ENCODE measurements around the gene DEUP1.
"Not testable (repeated sequence)": the region's sequence is repeated elsewhere in the genome, so short reads cannot be mapped to it uniquely, and the experiment has no call there.

The DEUP1 gene

GRCh38 chr11:93359396-93359795, 28.9 kb downstream of the DEUP1 start:
- no peak for DNase-seq

GRCh38 chr11:93361435-93361834, 30.9 kb downstream of the DEUP1 start:
- no peak for DNase-seq

GRCh38 chr11:93368022-93368421, 37.5 kb downstream of the DEUP1 start:
- DNase-seq = no peak

- peak; percentile 9 for DNase-seq
Measured at GRCh38 chr11:93370260-93370659, 39.7 kb downstream of the DEUP1 start.

GRCh38 chr11:93389737-93390136, 59.2 kb downstream of the DEUP1 start:
- no peak for DNase-seq

GRCh38 chr11:93392867-93393266, 62.3 kb downstream of the DEUP1 start:
- no peak for DNase-seq

GRCh38 chr11:93393386-93393785, 62.8 kb downstream of the DEUP1 start:
- DNase-seq = no peak

GRCh38 chr11:93394488-93394887, 63.9 kb downstream of the DEUP1 start:
- DNase-seq = no peak

- DNase-seq = no peak
Measured at GRCh38 chr11:93396316-93396715, 65.8 kb downstream of the DEUP1 start.

GRCh38 chr11:93403930-93404329, 73.4 kb downstream of the DEUP1 start:
- no peak for DNase-seq

- DNase-seq = no peak
Measured at GRCh38 chr11:93407777-93408401, 77.3 kb downstream of the DEUP1 start.

GRCh38 chr11:93410441-93410840, 79.9 kb downstream of the DEUP1 start:
- DNase-seq = no peak

GRCh38 chr11:93411705-93412104, 81.2 kb downstream of the DEUP1 start:
- DNase-seq = no peak

- no peak for DNase-seq
Measured at GRCh38 chr11:93432247-93432646, 101.7 kb downstream of the DEUP1 start.

GRCh38 chr11:93443232-93443631, 112.7 kb downstream of the DEUP1 start:
- DNase-seq = not testable (repeated sequence)

- DNase-seq = no peak
Measured at GRCh38 chr11:93444617-93445073, 114.1 kb downstream of the DEUP1 start.

- no peak for DNase-seq
Measured at GRCh38 chr11:93458286-93458685, 127.7 kb downstream of the DEUP1 start.

- not testable (repeated sequence) for DNase-seq
Measured at GRCh38 chr11:93463666-93464065, 133.1 kb downstream of the DEUP1 start.

- DNase-seq = no peak
Measured at GRCh38 chr11:93464927-93465540, 134.5 kb downstream of the DEUP1 start.

- DNase-seq = no peak
Measured at GRCh38 chr11:93467054-93467453, 136.5 kb downstream of the DEUP1 start.

GRCh38 chr11:93468290-93468689, 137.7 kb downstream of the DEUP1 start:
- DNase-seq = no peak

- no peak for DNase-seq
Measured at GRCh38 chr11:93474123-93474522, 143.6 kb downstream of the DEUP1 start.

GRCh38 chr11:93476796-93477195, 146.3 kb downstream of the DEUP1 start:
- DNase-seq = no peak

GRCh38 chr11:93477684-93478234, 147.2 kb downstream of the DEUP1 start:
- no peak for DNase-seq

GRCh38 chr11:93478841-93479240, 148.3 kb downstream of the DEUP1 start:
- no peak for DNase-seq
